HepG2 (cell line): ENCODE measurements around the gene THEM4. TPM values are rescaled to one million over a fixed set of nuclear protein-coding genes. Genes with fewer than 3 reads are reported as not detected.
A peak's percentile ranks its signal among the peaks of the same experiment; 100 is the strongest.

Experiments used
- ARNT ChIP-seq: fragments of 450-650 bp; IDR thresholded peaks from 2 replicates; pipeline ENCODE4 v1.6.1; 2017
- HOXA3 ChIP-seq: sonication (generic); formaldehyde crosslinking; IDR thresholded peaks from 2 replicates; pipeline ENCODE4 v1.5.0; 2020; ENCODE audit warnings: missing genetic modification reagents
- KDM2A ChIP-seq: sonication (generic); formaldehyde crosslinking; IDR thresholded peaks from 2 replicates; pipeline ENCODE4 v1.4.0; 2020; ENCODE audit warnings: low read depth, missing genetic modification reagents, borderline replicate concordance
- KDM5B ChIP-seq: sonication (generic); formaldehyde crosslinking; IDR thresholded peaks from 2 replicates; pipeline ENCODE4 v1.4.0; 2020; ENCODE audit warnings: missing genetic modification reagents, mild to moderate bottlenecking, borderline replicate concordance
- KMT2B ChIP-seq: IDR thresholded peaks from 2 replicates; pipeline ENCODE4 v1.6.1; 2016; ENCODE audit warnings: missing genetic modification reagents, missing compliant biosample characterization
- MTA1 ChIP-seq: sonication (generic); formaldehyde crosslinking; IDR thresholded peaks from 2 replicates; pipeline ENCODE4 v1.4.0; 2020; ENCODE audit warnings: missing genetic modification reagents, mild to moderate bottlenecking, borderline replicate concordance
- MYC ChIP-seq: sonication (generic); formaldehyde crosslinking; IDR thresholded peaks from 2 replicates; pipeline ENCODE4 v1.9.0; 2021; ENCODE audit warnings: missing genetic modification reagents, borderline replicate concordance
- POLR2AphosphoS2 ChIP-seq: IDR thresholded peaks from 2 replicates; pipeline ENCODE4 v1.6.1; 2011; ENCODE audit warnings: low read depth, low read length, improper control_type of control experiment
- RNF2 ChIP-seq: fragments of 450-650 bp; conservative IDR thresholded peaks from 2 replicates; pipeline ENCODE4 v1.6.1; 2016; ENCODE audit warnings: low read depth
- XRCC5 ChIP-seq: fragments of 200-400 bp; formaldehyde crosslinking; optimal IDR thresholded peaks from 2 replicates; pipeline ENCODE3; 2017; ENCODE audit warnings: mild to moderate bottlenecking, low read length
- ZNF30 ChIP-seq: sonication (generic); formaldehyde crosslinking; IDR thresholded peaks from 2 replicates; pipeline ENCODE4 v1.5.0; 2020; ENCODE audit warnings: mild to moderate bottlenecking, missing genetic modification reagents
- ZNF331 ChIP-seq: sonication (generic); formaldehyde crosslinking; IDR thresholded peaks from 2 replicates; pipeline ENCODE4 v1.4.0; 2020; ENCODE audit warnings: missing genetic modification reagents
- ZNF335 ChIP-seq: sonication (generic); formaldehyde crosslinking; IDR thresholded peaks from 2 replicates; pipeline ENCODE4 v1.4.0; 2020; ENCODE audit warnings: missing genetic modification reagents
- ZNF501 ChIP-seq: sonication (generic); formaldehyde crosslinking; IDR thresholded peaks from 2 replicates; pipeline ENCODE4 v1.5.1; 2020; ENCODE audit warnings: mild to moderate bottlenecking, moderate library complexity, missing genetic modification reagents
- ZNF563 ChIP-seq: sonication (generic); formaldehyde crosslinking; IDR thresholded peaks from 2 replicates; pipeline ENCODE4 v1.8.0; 2022; ENCODE audit warnings: mild to moderate bottlenecking, moderate library complexity, missing genetic modification reagents
- ZNF605 ChIP-seq: sonication (generic); formaldehyde crosslinking; IDR thresholded peaks from 2 replicates; pipeline ENCODE4 v1.8.0; 2022; ENCODE audit warnings: mild to moderate bottlenecking, missing genetic modification reagents
- ZNF607 ChIP-seq: sonication (generic); formaldehyde crosslinking; IDR thresholded peaks from 2 replicates; pipeline ENCODE4 v1.5.1; 2020; ENCODE audit warnings: missing genetic modification reagents, mild to moderate bottlenecking, borderline replicate concordance
- ZNF720 ChIP-seq: sonication (generic); formaldehyde crosslinking; IDR thresholded peaks from 2 replicates; pipeline ENCODE4 v1.4.0; 2020; ENCODE audit warnings: missing genetic modification reagents
- polyA plus RNA-seq, 8 experiments: library from polyadenylated mRNA; depleted of rRNA in 3 of 8; stranded (reverse) in 7 of 8; unstranded in 1 of 8; fragments of >200 nt; fragmentation: Illumina TruSeq in 4 of 8; extraction: Trizol in 4 of 8; gene quantifications; 2 replicates each; pipeline versions ENCODE4 v1.2.1 to v1.2.3, GENCODE V29; 2011 to 2016; ENCODE audit warnings: low read depth in 4 of 8, missing spikeins in 1 of 8, mixed read lengths in 1 of 8; ENCODE audit not compliant: insufficient read depth in 1 of 8
- total RNA-seq, 5 experiments: library from RNA; depleted of rRNA; stranded (reverse); fragments of >200 nt; fragmentation: Illumina TruSeq; extraction: Trizol; gene quantifications; 2 replicates each; pipeline ENCODE4 v1.2.3, GENCODE V29; 2016; ENCODE audit warnings: low read depth in 1 of 5
- TF ChIP-seq, protein P1 (sequence below): sonication (generic); formaldehyde crosslinking; IDR thresholded peaks from 2 replicates; pipeline ENCODE4 v1.5.1; 2020; ENCODE audit warnings: mild to moderate bottlenecking, missing genetic modification reagents, borderline replicate concordance
- TF ChIP-seq, protein P2 (sequence below): sonication (generic); formaldehyde crosslinking; IDR thresholded peaks from 2 replicates; pipeline ENCODE4 v1.8.0; 2022; ENCODE audit warnings: mild to moderate bottlenecking, missing genetic modification reagents, borderline replicate concordance
- TF ChIP-seq, protein P3 (sequence below): sonication (generic); formaldehyde crosslinking; IDR thresholded peaks from 2 replicates; pipeline ENCODE4 v1.8.0; 2022; ENCODE audit warnings: mild to moderate bottlenecking, missing genetic modification reagents

The THEM4 gene
- total and polyA plus RNA-seq, 2 of the 13 experiments (the other 11 are each of a cell fraction or from before 2014, with no cell fraction given), result 10.9 to 13.9 TPM

DNA sequence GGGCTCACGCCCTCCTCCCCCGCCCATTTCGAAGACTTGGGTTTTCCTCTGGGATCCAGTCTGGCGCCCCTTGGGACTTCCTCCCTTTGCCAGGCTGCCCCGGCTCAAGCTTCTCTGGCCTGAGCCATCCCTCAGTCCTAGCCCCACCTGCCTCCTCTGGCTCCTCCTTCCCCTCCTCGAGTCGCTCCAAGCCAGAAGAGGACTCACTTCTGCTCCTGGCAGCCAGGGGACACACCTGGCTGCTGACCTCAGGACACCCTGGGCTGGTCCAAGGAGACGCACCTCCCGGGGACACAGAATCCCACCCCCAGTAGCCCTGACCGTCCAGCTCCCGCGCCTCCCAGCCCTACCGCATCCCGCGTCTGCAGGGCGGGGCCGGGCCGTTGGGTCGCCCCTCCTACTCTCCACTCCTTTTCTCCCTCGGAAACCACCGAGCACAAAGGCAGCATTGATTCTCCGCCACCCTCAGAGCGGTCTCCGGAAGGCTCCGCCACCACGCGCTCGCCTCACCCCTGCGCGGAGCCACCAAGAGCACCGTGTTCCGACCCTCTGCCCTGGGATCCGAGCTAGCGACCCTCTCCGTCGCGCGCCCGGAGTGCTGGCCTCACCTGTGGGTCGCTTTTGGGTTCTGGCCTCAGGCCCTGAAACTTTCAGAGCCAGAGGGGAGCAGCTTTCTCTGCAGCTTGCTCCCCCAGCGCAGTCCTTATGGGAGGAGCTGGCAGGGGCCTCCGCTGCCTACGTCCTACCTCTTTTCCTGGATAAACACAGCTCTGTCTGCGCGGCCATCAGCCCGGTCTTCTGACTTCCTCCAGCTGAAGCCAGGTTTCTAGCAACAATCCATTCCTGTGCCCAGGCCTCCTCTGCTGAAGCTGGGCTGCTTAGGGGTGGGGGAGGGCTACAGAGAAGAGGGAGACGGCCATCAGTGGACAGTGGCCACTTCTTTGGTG is 69.6 kb downstream of the THEM4 start, which contains the start of gene C2CD4D (continued):
- TF ChIP-seq, protein P1, sequence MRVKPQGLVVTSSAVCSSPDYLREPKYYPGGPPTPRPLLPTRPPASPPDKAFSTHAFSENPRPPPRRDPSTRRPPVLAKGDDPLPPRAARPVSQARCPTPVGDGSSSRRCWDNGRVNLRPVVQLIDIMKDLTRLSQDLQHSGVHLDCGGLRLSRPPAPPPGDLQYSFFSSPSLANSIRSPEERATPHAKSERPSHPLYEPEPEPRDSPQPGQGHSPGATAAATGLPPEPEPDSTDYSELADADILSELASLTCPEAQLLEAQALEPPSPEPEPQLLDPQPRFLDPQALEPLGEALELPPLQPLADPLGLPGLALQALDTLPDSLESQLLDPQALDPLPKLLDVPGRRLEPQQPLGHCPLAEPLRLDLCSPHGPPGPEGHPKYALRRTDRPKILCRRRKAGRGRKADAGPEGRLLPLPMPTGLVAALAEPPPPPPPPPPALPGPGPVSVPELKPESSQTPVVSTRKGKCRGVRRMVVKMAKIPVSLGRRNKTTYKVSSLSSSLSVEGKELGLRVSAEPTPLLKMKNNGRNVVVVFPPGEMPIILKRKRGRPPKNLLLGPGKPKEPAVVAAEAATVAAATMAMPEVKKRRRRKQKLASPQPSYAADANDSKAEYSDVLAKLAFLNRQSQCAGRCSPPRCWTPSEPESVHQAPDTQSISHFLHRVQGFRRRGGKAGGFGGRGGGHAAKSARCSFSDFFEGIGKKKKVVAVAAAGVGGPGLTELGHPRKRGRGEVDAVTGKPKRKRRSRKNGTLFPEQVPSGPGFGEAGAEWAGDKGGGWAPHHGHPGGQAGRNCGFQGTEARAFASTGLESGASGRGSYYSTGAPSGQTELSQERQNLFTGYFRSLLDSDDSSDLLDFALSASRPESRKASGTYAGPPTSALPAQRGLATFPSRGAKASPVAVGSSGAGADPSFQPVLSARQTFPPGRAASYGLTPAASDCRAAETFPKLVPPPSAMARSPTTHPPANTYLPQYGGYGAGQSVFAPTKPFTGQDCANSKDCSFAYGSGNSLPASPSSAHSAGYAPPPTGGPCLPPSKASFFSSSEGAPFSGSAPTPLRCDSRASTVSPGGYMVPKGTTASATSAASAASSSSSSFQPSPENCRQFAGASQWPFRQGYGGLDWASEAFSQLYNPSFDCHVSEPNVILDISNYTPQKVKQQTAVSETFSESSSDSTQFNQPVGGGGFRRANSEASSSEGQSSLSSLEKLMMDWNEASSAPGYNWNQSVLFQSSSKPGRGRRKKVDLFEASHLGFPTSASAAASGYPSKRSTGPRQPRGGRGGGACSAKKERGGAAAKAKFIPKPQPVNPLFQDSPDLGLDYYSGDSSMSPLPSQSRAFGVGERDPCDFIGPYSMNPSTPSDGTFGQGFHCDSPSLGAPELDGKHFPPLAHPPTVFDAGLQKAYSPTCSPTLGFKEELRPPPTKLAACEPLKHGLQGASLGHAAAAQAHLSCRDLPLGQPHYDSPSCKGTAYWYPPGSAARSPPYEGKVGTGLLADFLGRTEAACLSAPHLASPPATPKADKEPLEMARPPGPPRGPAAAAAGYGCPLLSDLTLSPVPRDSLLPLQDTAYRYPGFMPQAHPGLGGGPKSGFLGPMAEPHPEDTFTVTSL, result 0 out of 2 replicates have a peak, but pooled peaks have one; percentile 10
- TF ChIP-seq HOXA3 (CRISPR knock-in tag), result peak; percentile 60; the same call in 1 of the 2 replicates
- 0 out of 2 replicates have a peak, but pooled peaks have one; percentile 45 for TF ChIP-seq ZNF335 (CRISPR knock-in tag)
- peak; percentile 55; the same call in 1 of the 2 replicates for TF ChIP-seq KDM5B (CRISPR knock-in tag)
- TF ChIP-seq ZNF607, result no peak
- TF ChIP-seq XRCC5, result peak; percentile 58
- TF ChIP-seq, protein P2, sequence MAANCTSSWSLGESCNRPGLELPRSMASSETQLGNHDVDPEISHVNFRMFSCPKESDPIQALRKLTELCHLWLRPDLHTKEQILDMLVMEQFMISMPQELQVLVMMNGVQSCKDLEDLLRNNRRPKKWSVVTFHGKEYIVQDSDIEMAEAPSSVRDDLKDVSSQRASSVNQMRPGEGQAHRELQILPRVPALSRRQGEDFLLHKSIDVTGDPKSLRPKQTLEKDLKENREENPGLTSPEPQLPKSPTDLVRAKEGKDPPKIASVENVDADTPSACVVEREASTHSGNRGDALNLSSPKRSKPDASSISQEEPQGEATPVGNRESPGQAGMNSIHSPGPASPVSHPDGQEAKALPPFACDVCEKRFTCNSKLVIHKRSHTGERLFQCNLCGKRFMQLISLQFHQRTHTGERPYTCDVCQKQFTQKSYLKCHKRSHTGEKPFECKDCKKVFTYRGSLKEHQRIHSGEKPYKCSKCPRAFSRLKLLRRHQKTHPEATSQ (CRISPR knock-in tag), result peak; percentile 82; the same call in 1 of the 2 replicates
- no peak for TF ChIP-seq ZNF30 (CRISPR knock-in tag)
- 0 out of 2 replicates have a peak, but pooled peaks have one; percentile 30 for TF ChIP-seq KMT2B
- TF ChIP-seq, protein P3, sequence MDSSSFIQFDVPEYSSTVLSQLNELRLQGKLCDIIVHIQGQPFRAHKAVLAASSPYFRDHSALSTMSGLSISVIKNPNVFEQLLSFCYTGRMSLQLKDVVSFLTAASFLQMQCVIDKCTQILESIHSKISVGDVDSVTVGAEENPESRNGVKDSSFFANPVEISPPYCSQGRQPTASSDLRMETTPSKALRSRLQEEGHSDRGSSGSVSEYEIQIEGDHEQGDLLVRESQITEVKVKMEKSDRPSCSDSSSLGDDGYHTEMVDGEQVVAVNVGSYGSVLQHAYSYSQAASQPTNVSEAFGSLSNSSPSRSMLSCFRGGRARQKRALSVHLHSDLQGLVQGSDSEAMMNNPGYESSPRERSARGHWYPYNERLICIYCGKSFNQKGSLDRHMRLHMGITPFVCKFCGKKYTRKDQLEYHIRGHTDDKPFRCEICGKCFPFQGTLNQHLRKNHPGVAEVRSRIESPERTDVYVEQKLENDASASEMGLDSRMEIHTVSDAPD (CRISPR knock-in tag), result 0 out of 2 replicates have a peak, but pooled peaks have one; percentile 48
- peak; percentile 79 for TF ChIP-seq MYC (CRISPR knock-in tag)
- 0 out of 2 replicates have a peak, but pooled peaks have one; percentile 44 for TF ChIP-seq MTA1 (CRISPR knock-in tag)
- TF ChIP-seq RNF2, result 0 out of 2 replicates have a peak, but pooled peaks have one; percentile 44
- no peak for TF ChIP-seq ZNF720
- TF ChIP-seq ZNF331, result peak; percentile 19; the same call in 1 of the 2 replicates
- no peak for TF ChIP-seq POLR2AphosphoS2
- no peak for TF ChIP-seq ARNT
- peak; percentile 71 for TF ChIP-seq KDM2A (CRISPR knock-in tag)
- TF ChIP-seq ZNF605 (CRISPR knock-in tag), result no peak
- 0 out of 2 replicates have a peak, but pooled peaks have one; percentile 15 for TF ChIP-seq ZNF501 (CRISPR knock-in tag)
- TF ChIP-seq ZNF563, result 0 out of 2 replicates have a peak, but pooled peaks have one; percentile 38
